H1 (cell line): Measurements from ENCODE around the gene TBRG4. TPM values are rescaled to one million over a fixed set of nuclear protein-coding genes. Genes with fewer than 3 reads are reported as not detected.

Experiments used
- CTCF ChIA-PET: fragments of 300-600 bp; sonication (Branson Sonifier 250); formaldehyde crosslinking; loops from one replicate; lab custom pipeline; 2021; ENCODE audit not compliant: partially characterized antibody; lab: Charles Lee
- POLR2A ChIA-PET: fragments of 300-600 bp; sonication (Branson Sonifier 250); formaldehyde crosslinking; loops from one replicate; lab custom pipeline; 2021; ENCODE audit warnings: inconsistent platforms; ENCODE audit not compliant: partially characterized antibody; lab: Charles Lee
- DNase-seq, 2 experiments: peaks; one replicate each; pipeline versions ENCODE4 v3.0.0 to v3.0.0-alpha.2; 2010 to 2022; ENCODE audit warnings: low spot score in 2 of 2, low read depth in 1 of 2, mixed read lengths in 1 of 2
- FAIRE-seq: peaks from 2 replicates; lab custom pipeline; 2011; peaks lifted over from hg19 to GRCh38; lab: Jason Lieb, UNC
- H2AFZ ChIP-seq: 2 replicates; pipeline ENCODE4 v1.8.1; 2012; ENCODE audit warnings: low read length, inconsistent platforms
- H2AK5ac ChIP-seq: 2 replicates; pipeline ENCODE4 v1.6.1; 2013; ENCODE audit warnings: low read depth, low read length
- H2BK120ac ChIP-seq: replicated peaks from 2 replicates; pipeline ENCODE3; 2013; ENCODE audit warnings: low read depth, low read length, inconsistent platforms
- H2BK12ac ChIP-seq: 2 replicates; pipeline ENCODE4 v1.6.1; 2013; ENCODE audit warnings: low read depth, low read length
- H2BK15ac ChIP-seq: 2 replicates; pipeline ENCODE4 v1.6.1; 2013; ENCODE audit warnings: low read length
- H2BK20ac ChIP-seq: 2 replicates; pipeline ENCODE4 v1.6.1; 2013; ENCODE audit warnings: low read length
- H2BK5ac ChIP-seq: 2 replicates; pipeline ENCODE4 v1.6.1; 2013; ENCODE audit warnings: low read depth, low read length
- H3K14ac ChIP-seq: 2 replicates; pipeline ENCODE4 v1.6.1; 2013; ENCODE audit warnings: inconsistent platforms; ENCODE audit not compliant: insufficient read length
- H3K18ac ChIP-seq: 2 replicates; pipeline ENCODE4 v1.6.1; 2013; ENCODE audit warnings: low read length; ENCODE audit errors: extremely low read depth
- H3K23ac ChIP-seq: 2 replicates; pipeline ENCODE4 v1.6.1; 2013; ENCODE audit warnings: inconsistent platforms; ENCODE audit not compliant: insufficient read length
- H3K23me2 ChIP-seq: 2 replicates; pipeline ENCODE4 v1.6.1; 2013; ENCODE audit warnings: low read depth, low read length
- H3K27ac ChIP-seq: 2 replicates; pipeline ENCODE4 v1.6.1; 2011; ENCODE audit warnings: low read depth, low read length, inconsistent platforms
- H3K27me3 ChIP-seq, 4 experiments: replicated peaks in 1 of 4; 1 replicate in 1 of 4; 2 replicates in 3 of 4; pipeline versions ENCODE4 v1.6.1 to v1.8.1; 2011 to 2013; ENCODE audit warnings: low read length in 3 of 4, mild to moderate bottlenecking in 3 of 4, inconsistent platforms in 2 of 4, mixed read lengths in 2 of 4, moderate library complexity in 1 of 4; ENCODE audit not compliant: control insufficient read depth in 3 of 4, insufficient read depth in 3 of 4; ENCODE audit errors: extremely low read depth in 1 of 4
- H3K36me3 ChIP-seq, 4 experiments: 2 replicates each; pipeline versions ENCODE4 v1.6.1 to v1.8.1; 2011 to 2013; ENCODE audit warnings: mild to moderate bottlenecking in 4 of 4, low read length in 3 of 4, moderate library complexity in 2 of 4, control low read depth in 1 of 4, inconsistent platforms in 1 of 4; ENCODE audit not compliant: insufficient read depth in 4 of 4, control insufficient read depth in 2 of 4
- H3K4ac ChIP-seq: replicated peaks from 2 replicates; pipeline ENCODE3; 2013; ENCODE audit warnings: low read length, low read depth, mixed read lengths, inconsistent platforms; ENCODE audit not compliant: insufficient read length
- H3K4me1 ChIP-seq, 4 experiments: replicated peaks in 1 of 4; 1 replicate in 1 of 4; 2 replicates in 3 of 4; pipeline versions ENCODE4 v1.6.1 to v1.8.1; 2011 to 2013; ENCODE audit warnings: low read length in 3 of 4, inconsistent platforms in 2 of 4, mixed read lengths in 1 of 4; ENCODE audit not compliant: insufficient read depth in 4 of 4, control insufficient read depth in 3 of 4
- H3K4me2 ChIP-seq, 2 experiments: 2 replicates each; pipeline versions ENCODE4 v1.6.1 to v1.8.1; 2011 to 2013; ENCODE audit warnings: low read depth in 2 of 2, low read length in 2 of 2, control low read depth in 1 of 2, inconsistent platforms in 1 of 2, mild to moderate bottlenecking in 1 of 2; ENCODE audit not compliant: insufficient read depth in 1 of 2
- H3K4me3 ChIP-seq, 4 experiments: fragments of 200-600, 300-600 bp in 1 of 4; sonication (generic), shearing (Covaris generic), sonication (Bioruptor Twin) in 1 of 4; 2 replicates each; pipeline versions ENCODE4 v1.5.1 to v1.8.1; 2011 to 2016; ENCODE audit warnings: low read length in 4 of 4, low read depth in 3 of 4, control low read depth in 2 of 4, inconsistent platforms in 2 of 4, mild to moderate bottlenecking in 2 of 4, mixed read lengths in 1 of 4, moderate library complexity in 1 of 4; ENCODE audit not compliant: insufficient read depth in 2 of 4; ENCODE audit errors: extremely low read depth in 1 of 4
- H3K56ac ChIP-seq: replicated peaks from 2 replicates; pipeline ENCODE3; 2013; ENCODE audit warnings: low read depth, mild to moderate bottlenecking, mixed read lengths, low read length, inconsistent platforms; ENCODE audit not compliant: insufficient read length
- H3K79me1 ChIP-seq: 2 replicates; pipeline ENCODE4 v1.6.1; 2013; ENCODE audit warnings: low read depth, low read length, control low read depth
- H3K79me2 ChIP-seq, 2 experiments: 2 replicates each; pipeline versions ENCODE4 v1.6.1 to v1.8.1; 2012 to 2013; ENCODE audit warnings: low read length in 2 of 2, mild to moderate bottlenecking in 2 of 2, inconsistent platforms in 1 of 2; ENCODE audit not compliant: insufficient read depth in 2 of 2, control insufficient read depth in 1 of 2
- H3K9ac ChIP-seq, 4 experiments: replicated peaks in 1 of 4; 1 replicate in 1 of 4; 2 replicates in 3 of 4; pipeline versions ENCODE4 v1.6.1 to v1.8.1; 2011 to 2013; ENCODE audit warnings: low read depth in 3 of 4, low read length in 3 of 4, control low read depth in 2 of 4, mild to moderate bottlenecking in 2 of 4, moderate library complexity in 2 of 4, inconsistent platforms in 1 of 4; ENCODE audit errors: extremely low read depth in 1 of 4
- H3K9me3 ChIP-seq, 2 experiments: 2 replicates each; pipeline versions ENCODE4 v1.6.1 to v1.8.1; 2012 to 2013; ENCODE audit warnings: mild to moderate bottlenecking in 2 of 2, moderate library complexity in 2 of 2, control low read depth in 1 of 2, inconsistent platforms in 1 of 2, low read depth in 1 of 2, low read length in 1 of 2, mixed read lengths in 1 of 2; ENCODE audit not compliant: insufficient read depth in 2 of 2
- H4K20me1 ChIP-seq, 2 experiments: replicated peaks in 1 of 2; 2 replicates each; pipeline versions ENCODE3 to v1.8.1; 2011 to 2013; ENCODE audit warnings: inconsistent platforms in 2 of 2, low read length in 2 of 2, mild to moderate bottlenecking in 1 of 2; ENCODE audit not compliant: insufficient read depth in 2 of 2, control insufficient read depth in 1 of 2
- H4K5ac ChIP-seq: 2 replicates; pipeline ENCODE4 v1.6.1; 2013; ENCODE audit warnings: low read length, low read depth, mixed read lengths, inconsistent platforms; ENCODE audit not compliant: insufficient read length
- H4K8ac ChIP-seq: 2 replicates; pipeline ENCODE4 v1.8.0; 2013; ENCODE audit warnings: mild to moderate bottlenecking, moderate library complexity, low read length, inconsistent platforms; ENCODE audit not compliant: insufficient read depth; ENCODE audit errors: extremely low read depth
- H4K91ac ChIP-seq: replicated peaks from 2 replicates; pipeline ENCODE3; 2013; ENCODE audit warnings: low read length, mixed read lengths, inconsistent platforms; ENCODE audit not compliant: insufficient read length
- CTBP2 ChIP-seq: IDR thresholded peaks from 2 replicates; pipeline ENCODE4 v1.7.0; 2011; ENCODE audit warnings: borderline replicate concordance, mild to moderate bottlenecking, moderate library complexity, mixed read lengths, low read length; ENCODE audit not compliant: insufficient read depth, insufficient read length
- POLR2AphosphoS5 ChIP-seq: IDR thresholded peaks from 2 replicates; pipeline ENCODE4 v1.6.1; 2011; ENCODE audit warnings: low read depth, low read length
- WGBS, 2 experiments: shearing (Covaris generic) in 1 of 2; methylation state at CpG; one replicate each; pipeline versions ENCODE4 v1.1.6 to v1.1.7; 2013 to 2015; ENCODE audit warnings: low lambda C conversion rate in 2 of 2, mixed read lengths in 2 of 2, inconsistent platforms in 1 of 2, low coverage in 1 of 2, missing lambda C conversion rate in 1 of 2; ENCODE audit not compliant: insufficient replicate concordance in 2 of 2, insufficient coverage in 1 of 2, insufficient read length in 1 of 2; ENCODE audit errors: extremely low coverage in 1 of 2, missing lambda C conversion rate in 1 of 2; 5-methylcytosine and 5-hydroxymethylcytosine counted together
- polyA plus RNA-seq, 7 experiments: library from polyadenylated mRNA; depleted of rRNA in 3 of 7; stranded (reverse) in 5 of 7; unstranded in 2 of 7; fragments of >200 nt in 5 of 7; fragments of 200-250 nt in 2 of 7; gene quantifications; 1 replicate in 5 of 7; 2 replicates in 1 of 7; 4 replicates in 1 of 7; pipeline versions ENCODE4 v1.2.1 to v1.2.3, GENCODE V29; 2011 to 2013; ENCODE audit warnings: missing spikeins in 2 of 7, mixed read lengths in 2 of 7
- total RNA-seq: library from RNA; stranded (reverse); fragmentation: NEBNext Ultra II Directional; extraction: Animal tissue kit (Norgen Biotek cat#: 25700); gene quantifications from 2 replicates; pipeline ENCODE4 v1.2.1, GENCODE V29; 2021

The TBRG4 gene
- total and polyA plus RNA-seq, 2 of the 8 experiments (the other 6 are each of a cell fraction or from before 2014, with no cell fraction given) = 110 to 137 TPM

GRCh38 chr7:45099891-45100760 is 11.4 kb downstream of the TBRG4 start:
- H3K79me2 ChIP-seq = no peaks in the 10 kb centered on the region
- H3K27me3 ChIP-seq = no peaks in the 10 kb centered on the region
- ChIA-PET CTCF (interaction anchor here (1.1 to 2.7 kb wide), 5 partner anchors 14 to 243 kb away, joined by 3 to 10 read pairs (median 3); no protein-coding TSS in a partner anchor), POLR2A (interaction anchor here (1.0 to 3.1 kb wide), 11 partner anchors 8 to 122 kb away, joined by 3 to 30 read pairs (median 4); partner anchors contain the start of genes NACAD and TBRG4)
- H2BK20ac ChIP-seq = no peak overlapping the region
- H2BK5ac ChIP-seq = no peak overlapping the region
- H3K27ac ChIP-seq = no peak overlapping the region
- no peak overlapping the region for H4K8ac ChIP-seq
- H4K20me1 ChIP-seq = peaks cover 10 to 38% of the 10 kb centered on the region in 2 experiments
- DNase-seq = no peak
- WGBS, 2 experiments = 96% methylated on average over 15 of the region's 16 CpGs; no CpG with 5 or more reads in 1 of the 2 experiments
- H3K36me3 ChIP-seq = peaks cover 42 to 63% (median 56%) of the 10 kb centered on the region in 4 experiments
- FAIRE-seq = no peak
- H3K9me3 ChIP-seq = no peaks in the 10 kb centered on the region
- no peaks in the 10 kb centered on the region for H3K4me1 ChIP-seq
- no peaks in the 10 kb centered on the region; the same call in 1 of the 2 replicates for H3K79me1 ChIP-seq
- TF ChIP-seq POLR2AphosphoS5 = 0 out of 2 replicates have a peak, but pooled peaks have one; percentile 2
- TF ChIP-seq CTBP2 = no peak
- no peak overlapping the region for H3K56ac ChIP-seq
- H2BK15ac ChIP-seq = no peak overlapping the region
- no peak overlapping the region for H3K14ac ChIP-seq
- no peak overlapping the region; a peak in 1 of 7 replicates for H3K9ac ChIP-seq
- no peak overlapping the region for H3K4me3 ChIP-seq
- no peak overlapping the region for H2BK120ac ChIP-seq
- no peak overlapping the region for H3K18ac ChIP-seq
- no peak overlapping the region for H3K4me2 ChIP-seq
- H2BK12ac ChIP-seq = no peak overlapping the region
- H2AK5ac ChIP-seq = no peak overlapping the region
- no peak overlapping the region for H2AFZ ChIP-seq
- H3K23me2 ChIP-seq = no peaks in the 10 kb centered on the region
- H3K23ac ChIP-seq = no peak overlapping the region
- H4K91ac ChIP-seq = no peak overlapping the region
- H3K4ac ChIP-seq = no peak overlapping the region
- no peak overlapping the region for H4K5ac ChIP-seq
